Smooth muscle cell (in vitro differentiated cells): Measurements from ENCODE around the gene SRGN. TPM values are rescaled to one million over a fixed set of nuclear protein-coding genes. Genes with fewer than 3 reads are reported as not detected.
"Not testable (repeated sequence)": the region's sequence is repeated elsewhere in the genome, so short reads cannot be mapped to it uniquely, and the experiment has no call there.

Source experiments
- DNase-seq: peaks from one replicate; lab custom pipeline; 2025; ENCODE audit not compliant: unreplicated experiment; lab: John Stamatoyannopoulos, UW
- H2AFZ ChIP-seq: fragments of 200-600 bp; sonication (generic); 2 replicates; pipeline ENCODE4 v1.6.0; 2016; ENCODE audit warnings: antibody characterized with exemption, low read depth, mild to moderate bottlenecking
- H3F3A ChIP-seq: fragments of 200-600 bp; sonication (generic); 2 replicates; pipeline ENCODE4 v1.6.0; 2017; ENCODE audit warnings: antibody characterized with exemption, low read depth
- H3K27ac ChIP-seq: fragments of 200-600 bp; sonication (generic); 2 replicates; pipeline ENCODE4 v1.5.1; 2016; ENCODE audit warnings: low read depth, mild to moderate bottlenecking
- H3K27me3 ChIP-seq: fragments of 200-600 bp; sonication (generic); 2 replicates; pipeline ENCODE4 v1.6.1; 2016; ENCODE audit warnings: low read depth, mild to moderate bottlenecking
- H3K36me3 ChIP-seq: fragments of 200-600 bp; sonication (generic); 2 replicates; pipeline ENCODE4 v1.5.1; 2016; ENCODE audit warnings: low read depth
- H3K4me1 ChIP-seq: fragments of 200-600 bp; sonication (generic); 2 replicates; pipeline ENCODE4 v1.5.1; 2016; ENCODE audit warnings: low read depth
- H3K4me2 ChIP-seq: fragments of 200-600 bp; sonication (generic); 2 replicates; pipeline ENCODE4 v1.6.0; 2016; ENCODE audit warnings: mild to moderate bottlenecking
- H3K4me3 ChIP-seq: fragments of 200-600 bp; sonication (generic); 2 replicates; pipeline ENCODE4 v1.5.1; 2016; ENCODE audit warnings: mild to moderate bottlenecking
- H3K79me2 ChIP-seq: fragments of 200-600 bp; sonication (generic); 2 replicates; pipeline ENCODE4 v1.6.0; 2016; ENCODE audit warnings: low read depth, mild to moderate bottlenecking
- H3K9ac ChIP-seq: fragments of 200-600 bp; sonication (generic); 2 replicates; pipeline ENCODE4 v1.6.0; 2016; ENCODE audit warnings: low read depth
- H3K9me3 ChIP-seq: fragments of 200-600 bp; sonication (generic); replicated peaks from 2 replicates; pipeline ENCODE4 v1.5.1; 2016; ENCODE audit warnings: low read depth
- H4K20me1 ChIP-seq: fragments of 200-600 bp; sonication (generic); 2 replicates; pipeline ENCODE4 v1.6.0; 2016; ENCODE audit warnings: low read depth
- WGBS: methylation state at CpG from one replicate; pipeline ENCODE4 v1.1.7; 2016; ENCODE audit warnings: low lambda C conversion rate; 5-methylcytosine and 5-hydroxymethylcytosine counted together
- polyA plus RNA-seq: library from polyadenylated mRNA; unstranded; fragments of >200 nt; fragmentation: Nextera tagmentation; extraction: Ambion mirVana; gene quantifications from 2 replicates; pipeline ENCODE4 v1.2.1, GENCODE V29; 2016
- total RNA-seq: library from RNA; depleted of rRNA; stranded (reverse); fragments of >200 nt; gene quantifications from 2 replicates; pipeline ENCODE4 v1.2.3, GENCODE V29; 2014
- TF ChIP-seq, protein P1 (sequence below): fragments of 200-600 bp; sonication (generic); IDR thresholded peaks from 2 replicates; pipeline ENCODE4 v1.5.1; 2017; ENCODE audit warnings: borderline replicate concordance, mild to moderate bottlenecking, antibody characterized with exemption; ENCODE audit not compliant: insufficient read depth, poor library complexity, severe bottlenecking

The SRGN gene
- total and polyA plus RNA-seq, 2 experiments from 2014 or later, result not detected

- H3K79me2 ChIP-seq, result peaks cover 92% of the 10 kb centered on the region
- peaks cover 7% of the 10 kb centered on the region for H3K4me1 ChIP-seq
- no peaks in the 10 kb centered on the region for H3K9me3 ChIP-seq
- DNase-seq, result no peak
- TF ChIP-seq, protein P1, sequence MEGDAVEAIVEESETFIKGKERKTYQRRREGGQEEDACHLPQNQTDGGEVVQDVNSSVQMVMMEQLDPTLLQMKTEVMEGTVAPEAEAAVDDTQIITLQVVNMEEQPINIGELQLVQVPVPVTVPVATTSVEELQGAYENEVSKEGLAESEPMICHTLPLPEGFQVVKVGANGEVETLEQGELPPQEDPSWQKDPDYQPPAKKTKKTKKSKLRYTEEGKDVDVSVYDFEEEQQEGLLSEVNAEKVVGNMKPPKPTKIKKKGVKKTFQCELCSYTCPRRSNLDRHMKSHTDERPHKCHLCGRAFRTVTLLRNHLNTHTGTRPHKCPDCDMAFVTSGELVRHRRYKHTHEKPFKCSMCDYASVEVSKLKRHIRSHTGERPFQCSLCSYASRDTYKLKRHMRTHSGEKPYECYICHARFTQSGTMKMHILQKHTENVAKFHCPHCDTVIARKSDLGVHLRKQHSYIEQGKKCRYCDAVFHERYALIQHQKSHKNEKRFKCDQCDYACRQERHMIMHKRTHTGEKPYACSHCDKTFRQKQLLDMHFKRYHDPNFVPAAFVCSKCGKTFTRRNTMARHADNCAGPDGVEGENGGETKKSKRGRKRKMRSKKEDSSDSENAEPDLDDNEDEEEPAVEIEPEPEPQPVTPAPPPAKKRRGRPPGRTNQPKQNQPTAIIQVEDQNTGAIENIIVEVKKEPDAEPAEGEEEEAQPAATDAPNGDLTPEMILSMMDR, result no peak
- H3K36me3 ChIP-seq, result no peaks in the 10 kb centered on the region
- peaks cover 85% of the 10 kb centered on the region for H4K20me1 ChIP-seq
- H3K4me2 ChIP-seq, result no peak overlapping the region
- WGBS, result 80% methylated on average over 2 of the region's 2 CpGs
- H3F3A ChIP-seq, result no peaks in the 10 kb centered on the region
- H2AFZ ChIP-seq, result no peak overlapping the region
- no peak overlapping the region for H3K9ac ChIP-seq
- H3K27ac ChIP-seq, result no peak overlapping the region
- no peaks in the 10 kb centered on the region for H3K27me3 ChIP-seq
- H3K4me3 ChIP-seq, result no peak overlapping the region
Measured at GRCh38 chr10:69130251-69130650, 42.3 kb downstream of the SRGN start.

DNA sequence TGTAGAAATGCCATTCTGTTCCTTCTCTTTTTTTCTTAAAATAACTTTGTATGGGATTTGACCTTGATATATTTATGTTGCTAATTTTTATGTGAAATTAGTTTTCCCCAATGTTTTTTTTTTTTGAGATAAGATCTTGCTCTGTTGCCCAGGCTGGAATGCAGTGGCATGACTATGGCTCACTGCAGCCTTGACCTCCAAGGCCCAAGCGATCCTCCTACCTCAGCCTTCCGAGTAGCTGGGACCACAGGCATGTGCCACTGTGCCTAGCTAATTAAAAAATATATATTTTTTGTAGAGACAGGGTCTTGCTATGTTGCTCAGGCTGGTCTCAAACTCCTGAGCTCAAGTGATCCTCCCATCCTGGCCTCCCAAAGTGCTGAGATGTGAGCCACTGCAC, 52.1 kb downstream of the SRGN start:
- no peak overlapping the region for H3K9ac ChIP-seq
- no peaks in the 10 kb centered on the region for H3K9me3 ChIP-seq
- H3K27me3 ChIP-seq, result no peaks in the 10 kb centered on the region
- no peaks in the 10 kb centered on the region for H3K36me3 ChIP-seq
- no peaks in the 10 kb centered on the region for H3F3A ChIP-seq
- peaks cover 84% of the 10 kb centered on the region for H4K20me1 ChIP-seq
- 88% methylated on average over 2 of the region's 2 CpGs for WGBS
- peaks cover 78% of the 10 kb centered on the region for H3K79me2 ChIP-seq
- H3K4me1 ChIP-seq, result no peaks in the 10 kb centered on the region
- no peak overlapping the region for H2AFZ ChIP-seq
- no peak overlapping the region for H3K4me3 ChIP-seq
- H3K4me2 ChIP-seq, result no peak overlapping the region
- TF ChIP-seq, protein P1, result no peak
- no peak for DNase-seq
- H3K27ac ChIP-seq, result no peak overlapping the region

DNA sequence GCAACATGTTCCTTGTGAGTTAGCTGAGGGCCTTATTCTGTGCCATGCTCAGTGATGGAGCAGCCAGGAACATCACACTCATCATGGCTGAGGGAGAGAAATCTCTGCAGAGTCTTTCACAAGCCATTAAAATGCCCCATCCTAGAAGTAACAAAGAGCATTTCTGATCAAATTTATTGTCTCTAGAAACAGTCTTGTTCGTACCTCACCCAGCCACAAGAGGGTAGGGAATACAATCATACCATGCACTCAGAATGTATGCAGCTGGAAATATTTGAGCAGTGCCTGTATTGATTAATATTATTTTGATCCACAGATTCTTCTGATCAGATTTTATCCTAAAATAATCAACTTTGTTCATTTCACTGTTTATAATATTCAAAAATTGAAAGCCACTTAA, 53.4 kb downstream of the SRGN start:
- Histone ChIP-seq H3K4me3 (no peak overlapping the region), H3K4me1 (no peaks in the 10 kb centered on the region), H3K36me3 (no peaks in the 10 kb centered on the region), H3K4me2 (no peak overlapping the region), H3F3A (no peaks in the 10 kb centered on the region), H3K27ac (no peak overlapping the region), H3K9ac (no peak overlapping the region), H3K9me3 (no peaks in the 10 kb centered on the region), H4K20me1 (peaks cover 90% of the 10 kb centered on the region), H3K79me2 (peaks cover 81% of the 10 kb centered on the region), H3K27me3 (no peaks in the 10 kb centered on the region), H2AFZ (no peak overlapping the region)
- 96% methylated on average over 1 of the region's 1 CpG for WGBS
- TF ChIP-seq, protein P1, result no peak
- no peak for DNase-seq

GRCh38 chr10:69142074-69142473, 54.2 kb downstream of the SRGN start:
- H3K27ac ChIP-seq, H3K36me3 ChIP-seq, H3K9me3 ChIP-seq, H3K9ac ChIP-seq, H3K4me3 ChIP-seq, H3K4me1 ChIP-seq, H3K4me2 ChIP-seq, H3F3A ChIP-seq, H2AFZ ChIP-seq, H3K27me3 ChIP-seq, DNase-seq: not testable (repeated sequence)
- 100% methylated on average over 3 of the region's 3 CpGs for WGBS
- peaks cover 91% of the 10 kb centered on the region for H4K20me1 ChIP-seq
- peaks cover 83% of the 10 kb centered on the region for H3K79me2 ChIP-seq
